Neural cell (in vitro differentiated cells): ENCODE data around the gene HCK. TPM values are rescaled to one million over a fixed set of nuclear protein-coding genes. Genes with fewer than 3 reads are reported as not detected.
"Not testable (repeated sequence)": the region's sequence is repeated elsewhere in the genome, so short reads cannot be mapped to it uniquely, and the experiment has no call there.

ENCODE experiments used
- H2AFZ ChIP-seq: fragments of 200-600, 300-800 bp; sonication (generic), shearing (Covaris generic); 2 replicates; pipeline ENCODE4 v1.6.0; 2014; ENCODE audit warnings: low read depth, mild to moderate bottlenecking, antibody characterized with exemption, low read length, moderate library complexity
- H3F3A ChIP-seq: fragments of 200-600 bp; shearing (Covaris generic); 2 replicates; pipeline ENCODE4 v1.6.1; 2016; ENCODE audit warnings: mild to moderate bottlenecking, moderate library complexity, mixed read lengths, antibody characterized with exemption, low read length; ENCODE audit not compliant: insufficient read depth, poor library complexity, severe bottlenecking
- H3K27ac ChIP-seq: fragments of 200-600, 300-800 bp; sonication (generic), shearing (Covaris generic); 2 replicates; pipeline ENCODE4 v1.5.1; 2014; ENCODE audit warnings: mild to moderate bottlenecking, low read length, moderate library complexity
- H3K27me3 ChIP-seq: fragments of 300-800, 200-600 bp; sonication (generic), shearing (Covaris generic); 2 replicates; pipeline ENCODE4 v1.6.0; 2014; ENCODE audit warnings: mild to moderate bottlenecking, low read depth, low read length, moderate library complexity; ENCODE audit not compliant: insufficient read depth
- H3K36me3 ChIP-seq: fragments of 300-800, 200-600 bp; sonication (generic), shearing (Covaris generic); 2 replicates; pipeline ENCODE4 v1.5.1; 2014; ENCODE audit warnings: mild to moderate bottlenecking, antibody characterized with exemption, low read length, moderate library complexity; ENCODE audit not compliant: insufficient read depth
- H3K4me2 ChIP-seq: fragments of 300-800, 200-600 bp; sonication (generic), shearing (Covaris generic); 2 replicates; pipeline ENCODE4 v1.6.0; 2014; ENCODE audit warnings: mild to moderate bottlenecking, low read length
- H3K4me3 ChIP-seq: fragments of 300-800, 200-600 bp; sonication (generic), shearing (Covaris generic); 2 replicates; pipeline ENCODE4 v1.5.1; 2014; ENCODE audit warnings: mild to moderate bottlenecking, low read length, moderate library complexity
- H3K79me2 ChIP-seq: fragments of 200-600 bp; shearing (Covaris generic); replicated peaks from 2 replicates; pipeline ENCODE4 v1.6.0; 2014; ENCODE audit warnings: mild to moderate bottlenecking, low read length, moderate library complexity; ENCODE audit not compliant: insufficient read depth
- H3K9ac ChIP-seq: fragments of 300-800, 200-600 bp; sonication (generic), shearing (Covaris generic); 2 replicates; pipeline ENCODE4 v1.6.1; 2016; ENCODE audit warnings: mild to moderate bottlenecking, low read length, mixed read lengths
- H3K9me2 ChIP-seq: fragments of 200-600 bp; shearing (Covaris generic); 2 replicates; pipeline ENCODE4 v1.6.1; 2016; ENCODE audit warnings: mild to moderate bottlenecking, low read length, mixed read lengths; ENCODE audit not compliant: insufficient read depth
- H3K9me3 ChIP-seq: fragments of 200-600, 300-800 bp; sonication (generic), shearing (Covaris generic); 2 replicates; pipeline ENCODE4 v1.6.1; 2016; ENCODE audit warnings: mild to moderate bottlenecking, mixed run types, low read length, moderate library complexity, mixed read lengths
- H4K20me1 ChIP-seq: fragments of 200-600 bp; shearing (Covaris generic); 2 replicates; pipeline ENCODE4 v1.6.1; 2016; ENCODE audit warnings: mild to moderate bottlenecking, mixed run types; ENCODE audit not compliant: insufficient read depth
- CTCF ChIP-seq: fragments of 450-650 bp; IDR thresholded peaks from 2 replicates; pipeline ENCODE4 v1.5.1; 2014; ENCODE audit warnings: antibody characterized with exemption, mild to moderate bottlenecking, moderate library complexity; ENCODE audit not compliant: poor library complexity, severe bottlenecking
- EP300 ChIP-seq: fragments of 450-650 bp; conservative IDR thresholded peaks from 2 replicates; pipeline ENCODE4 v1.6.1; 2014; ENCODE audit warnings: antibody characterized with exemption, mild to moderate bottlenecking, moderate library complexity; ENCODE audit not compliant: poor library complexity, severe bottlenecking
- EZH2 ChIP-seq: fragments of 200-600, 300-800 bp; shearing (Covaris generic), sonication (generic); IDR thresholded peaks from 2 replicates; pipeline ENCODE4 v1.6.1; 2014; ENCODE audit warnings: antibody characterized with exemption, low read length, borderline replicate concordance, mild to moderate bottlenecking; ENCODE audit not compliant: insufficient read depth, poor library complexity, severe bottlenecking
- MXI1 ChIP-seq: fragments of 450-650 bp; conservative IDR thresholded peaks from 2 replicates; pipeline ENCODE4 v1.6.1; 2014; ENCODE audit warnings: antibody characterized with exemption, mild to moderate bottlenecking; ENCODE audit not compliant: poor library complexity, severe bottlenecking
- POLR2AphosphoS5 ChIP-seq: IDR thresholded peaks from 2 replicates; pipeline ENCODE4 v1.6.1; 2012
- RAD21 ChIP-seq: fragments of 450-650 bp; conservative IDR thresholded peaks from 2 replicates; pipeline ENCODE4 v1.6.1; 2014; ENCODE audit warnings: antibody characterized with exemption, mild to moderate bottlenecking, moderate library complexity
- REST ChIP-seq: IDR thresholded peaks from 2 replicates; pipeline ENCODE4 v1.6.1; 2012; ENCODE audit warnings: borderline replicate concordance
- SMC3 ChIP-seq: fragments of 450-650 bp; conservative IDR thresholded peaks from 2 replicates; pipeline ENCODE4 v1.6.1; 2014; ENCODE audit warnings: antibody characterized with exemption, mild to moderate bottlenecking, moderate library complexity; ENCODE audit not compliant: poor library complexity
- TAF1 ChIP-seq: IDR thresholded peaks from 2 replicates; pipeline ENCODE4 v1.6.1; 2012; ENCODE audit warnings: low read depth
- polyA plus RNA-seq: library from polyadenylated mRNA; depleted of rRNA; stranded (reverse); fragments of >200 nt; gene quantifications from 2 replicates; pipeline ENCODE4 v1.2.3, GENCODE V29; 2014

Gene HCK
- polyA plus RNA-seq, 1 donor from 2014 or later, result 0.58 TPM

- no peak overlapping the region for H3K27ac ChIP-seq
- no peaks in the 10 kb centered on the region for H3K9me2 ChIP-seq
- H3K79me2 ChIP-seq, result peaks cover 78% of the 10 kb centered on the region
- H3K27me3 ChIP-seq, result no peaks in the 10 kb centered on the region
- no peak overlapping the region for H3K4me3 ChIP-seq
- no peaks in the 10 kb centered on the region for H3K9me3 ChIP-seq
- no peak overlapping the region for H3K4me2 ChIP-seq
- H3K9ac ChIP-seq, result no peak overlapping the region
- no peaks in the 10 kb centered on the region for H4K20me1 ChIP-seq
- no peaks in the 10 kb centered on the region for H3F3A ChIP-seq
- H3K36me3 ChIP-seq, result no peaks in the 10 kb centered on the region
- H2AFZ ChIP-seq, result no peak overlapping the region
- TF ChIP-seq EZH2, result no peak
- no peak for TF ChIP-seq REST
- no peak for TF ChIP-seq TAF1
- TF ChIP-seq RAD21, result no peak
- TF ChIP-seq CTCF, result no peak
- no peak for TF ChIP-seq POLR2AphosphoS5
- TF ChIP-seq MXI1, result no peak
- no peak for TF ChIP-seq EP300
- no peak for TF ChIP-seq SMC3
These were observed 63.2 kb downstream of the HCK start for GRCh38 chr20:32115211-32115767.

- no peak overlapping the region for H3K4me3 ChIP-seq
- no peak overlapping the region for H2AFZ ChIP-seq
- no peaks in the 10 kb centered on the region for H3K9me2 ChIP-seq
- H3K9ac ChIP-seq, result no peak overlapping the region
- TF ChIP-seq CTCF, result no peak
- TF ChIP-seq TAF1, result no peak
- no peak for TF ChIP-seq EZH2
- no peak for TF ChIP-seq POLR2AphosphoS5
- TF ChIP-seq RAD21, result no peak
- no peak for TF ChIP-seq SMC3
- no peak for TF ChIP-seq EP300
- TF ChIP-seq MXI1, result no peak
- no peak for TF ChIP-seq REST
- H3K36me3 ChIP-seq, result no peaks in the 10 kb centered on the region
- H3K9me3 ChIP-seq, result no peaks in the 10 kb centered on the region
- H4K20me1 ChIP-seq, result no peaks in the 10 kb centered on the region
- no peak overlapping the region for H3K27ac ChIP-seq
- H3K27me3 ChIP-seq, result no peaks in the 10 kb centered on the region
- peaks cover 70% of the 10 kb centered on the region for H3K79me2 ChIP-seq
- H3F3A ChIP-seq, result no peaks in the 10 kb centered on the region
- H3K4me2 ChIP-seq, result no peak overlapping the region
These were observed 64.1 kb downstream of the HCK start for GRCh38 chr20:32116079-32116521.

GRCh38 chr20:32116796-32117195 is 64.8 kb downstream of the HCK start:
- H3K27me3 ChIP-seq, H3K36me3 ChIP-seq, H3K4me2 ChIP-seq, H2AFZ ChIP-seq, H3K4me3 ChIP-seq, H4K20me1 ChIP-seq, H3K27ac ChIP-seq, H3F3A ChIP-seq, H3K9ac ChIP-seq, H3K9me2 ChIP-seq, H3K9me3 ChIP-seq: not testable (repeated sequence)
- H3K79me2 ChIP-seq, result peaks cover 63% of the 10 kb centered on the region
